GM18873 (cell line): ENCODE results near the gene CLK2.
"Not testable (repeated sequence)": the region's sequence is repeated elsewhere in the genome, so short reads cannot be mapped to it uniquely, and the experiment has no call there.

Experiments used
- ATAC-seq: cut with Tn5 transposase; IDR thresholded peaks from one replicate; pipeline ENCODE4 v1.9.1; 2021; ENCODE audit warnings: mild to moderate bottlenecking, moderate library complexity, moderate number of reproducible peaks; ENCODE audit not compliant: unreplicated experiment, low FRiP score

Gene CLK2

GRCh38 chr1:155297384-155297783 is 24.1 kb upstream of the CLK2 start:
- ATAC-seq = no peak

- ATAC-seq = no peak
Measured at GRCh38 chr1:155296661-155297060, 23.4 kb upstream of the CLK2 start.

- ATAC-seq = no peak
Measured at GRCh38 chr1:155295942-155296267, 22.6 kb upstream of the CLK2 start.

GRCh38 chr1:155295183-155295941 is 22.1 kb upstream of the CLK2 start:
- ATAC-seq = no peak

GRCh38 chr1:155294520-155295182 is 21.3 kb upstream of the CLK2 start:
- ATAC-seq = no peak

GRCh38 chr1:155293086-155293749 is 19.9 kb upstream of the CLK2 start:
- no peak for ATAC-seq

GRCh38 chr1:155291006-155291405 is 17.7 kb upstream of the CLK2 start:
- not testable (repeated sequence) for ATAC-seq

- ATAC-seq = no peak
Measured at GRCh38 chr1:155287987-155288543, 14.8 kb upstream of the CLK2 start.

- ATAC-seq = no peak
Measured at GRCh38 chr1:155286544-155286943, 13.2 kb upstream of the CLK2 start.

GRCh38 chr1:155285631-155286044 is 12.3 kb upstream of the CLK2 start:
- no peak for ATAC-seq

- no peak for ATAC-seq
Measured at GRCh38 chr1:155285063-155285462, 11.8 kb upstream of the CLK2 start.

GRCh38 chr1:155284476-155284875 is 11.2 kb upstream of the CLK2 start:
- no peak for ATAC-seq

GRCh38 chr1:155282488-155283091 is 9.3 kb upstream of the CLK2 start:
- no peak for ATAC-seq

- ATAC-seq = no peak
Measured at GRCh38 chr1:155279268-155279667, 6.0 kb upstream of the CLK2 start.

- ATAC-seq = no peak
Measured at GRCh38 chr1:155278689-155279160, 5.4 kb upstream of the CLK2 start.

GRCh38 chr1:155277902-155278688 is 4.8 kb upstream of the CLK2 start:
- ATAC-seq = no peak

- peak; percentile 70 for ATAC-seq
Measured at GRCh38 chr1:155277070-155277901, 4.0 kb upstream of the CLK2 start, which contains the start of gene HCN3. HCN3 (plus strand) TSS chr1:155277463; CDS start chr1:155277591, 128 bp downstream.

GRCh38 chr1:155272466-155273342 is 600 bp downstream of the CLK2 start:
- ATAC-seq = peak; percentile 3
